Spinal cord (tissue), 10 donors: ENCODE measurements around the gene ZDHHC20. TPM values are rescaled to one million over a fixed set of nuclear protein-coding genes. Genes with fewer than 3 reads are reported as not detected.
"Not testable (repeated sequence)": the region's sequence is repeated elsewhere in the genome, so short reads cannot be mapped to it uniquely, and the experiment has no call there.

ENCODE experiments used
- DNase-seq, 6 donors: peaks; one replicate each; pipeline versions ENCODE4 v3.0.0 to v3.0.0-alpha.2; 2013 to 2015; ENCODE audit warnings: low spot score in 6 of 6, low read depth in 4 of 6
- H3K27ac ChIP-seq: one replicate; pipeline ENCODE4 v1.5.1; 2013; ENCODE audit warnings: low read depth, low read length, control low read depth
- H3K27me3 ChIP-seq: one replicate; pipeline ENCODE4 v1.6.1; 2013; ENCODE audit warnings: low read length; ENCODE audit not compliant: control insufficient read depth, insufficient read depth
- H3K36me3 ChIP-seq: one replicate; pipeline ENCODE4 v1.6.1; 2013; ENCODE audit warnings: low read length; ENCODE audit not compliant: control insufficient read depth, insufficient read depth
- H3K4me1 ChIP-seq: one replicate; pipeline ENCODE4 v1.6.1; 2013; ENCODE audit warnings: low read length; ENCODE audit not compliant: control insufficient read depth, insufficient read depth
- H3K4me3 ChIP-seq: one replicate; pipeline ENCODE4 v1.5.1; 2013; ENCODE audit warnings: low read depth, low read length, control low read depth
- H3K9me3 ChIP-seq: one replicate; pipeline ENCODE4 v1.6.1; 2013; ENCODE audit warnings: low read length; ENCODE audit not compliant: control insufficient read depth, insufficient read depth
- WGBS: methylation state at CpG from one replicate; pipeline ENCODE4 v1.1.5; 2013; ENCODE audit warnings: missing lambda C conversion rate; ENCODE audit not compliant: insufficient coverage; 5-methylcytosine and 5-hydroxymethylcytosine counted together
- polyA plus RNA-seq, 2 donors: library from polyadenylated mRNA; unstranded; fragments of 120-200 nt; gene quantifications; one replicate each; pipeline ENCODE4 v1.2.1, GENCODE V29; 2013; ENCODE audit not compliant: insufficient read length in 2 of 2
- total RNA-seq, 2 donors: library from RNA; depleted of rRNA in 1 of 2; stranded (reverse); fragments of 120-200 nt in 1 of 2; fragments of >200 nt in 1 of 2; gene quantifications; one replicate each; pipeline versions ENCODE4 v1.2.3 to v1.2.4, GENCODE V29; 2013 to 2014
- donor health status: healthy.

Gene ZDHHC20
- total and polyA plus RNA-seq, 4 donors, result 34.4 to 124 (median 40.8) TPM

GRCh38 chr13:21376998-21377985 is 81.8 kb downstream of the ZDHHC20 start:
- H3K27ac ChIP-seq, H3K27me3 ChIP-seq, DNase-seq, H3K4me3 ChIP-seq, H3K4me1 ChIP-seq, H3K9me3 ChIP-seq: not testable (repeated sequence)
- peaks cover 28% of the 10 kb centered on the region for H3K36me3 ChIP-seq
- WGBS, result 92% methylated on average over 23 of the region's 36 CpGs

GRCh38 chr13:21372530-21372929 is 86.6 kb downstream of the ZDHHC20 start:
- H3K27ac ChIP-seq, result no peak overlapping the region
- WGBS, result no CpG with 5 or more reads among the region's 1 CpG

GRCh38 chr13:21371011-21371410 is 88.1 kb downstream of the ZDHHC20 start:
- peak in 2 of 6 donors; percentile 17 to 37 for DNase-seq
- H3K9me3 ChIP-seq, result no peaks in the 10 kb centered on the region
- 33% methylated on average over 3 of the region's 7 CpGs for WGBS
- H3K36me3 ChIP-seq, result peaks cover 10% of the 10 kb centered on the region
- no peak overlapping the region for H3K4me3 ChIP-seq
- no peaks in the 10 kb centered on the region for H3K4me1 ChIP-seq
- H3K27me3 ChIP-seq, result no peaks in the 10 kb centered on the region
- H3K27ac ChIP-seq, result no peak overlapping the region

More at GRCh38 chr13:21372530-21372929, 86.6 kb downstream of the ZDHHC20 start:
- Histone ChIP-seq H3K4me3 (no peak overlapping the region), H3K36me3 (peaks cover 17% of the 10 kb centered on the region), H3K4me1 (no peaks in the 10 kb centered on the region), H3K27me3 (no peaks in the 10 kb centered on the region), H3K9me3 (no peaks in the 10 kb centered on the region)
- DNase-seq, result no peak

GRCh38 chr13:21365574-21365973 is 93.5 kb downstream of the ZDHHC20 start:
- H3K9me3 ChIP-seq, result peaks cover 7% of the 10 kb centered on the region
- H3K4me1 ChIP-seq, result no peaks in the 10 kb centered on the region
- WGBS, result 95% methylated on average over 3 of the region's 4 CpGs
- H3K4me3 ChIP-seq, result no peak overlapping the region
- no peak overlapping the region for H3K27ac ChIP-seq
- no peak for DNase-seq
- no peaks in the 10 kb centered on the region for H3K27me3 ChIP-seq
- H3K36me3 ChIP-seq, result no peaks in the 10 kb centered on the region

GRCh38 chr13:21364916-21365315 is 94.2 kb downstream of the ZDHHC20 start:
- no peaks in the 10 kb centered on the region for H3K36me3 ChIP-seq
- no peaks in the 10 kb centered on the region for H3K27me3 ChIP-seq
- H3K27ac ChIP-seq, result no peak overlapping the region
- no peak overlapping the region for H3K4me3 ChIP-seq
- peaks cover 7% of the 10 kb centered on the region for H3K9me3 ChIP-seq
- no peak for DNase-seq
- WGBS, result 94% methylated on average over 4 of the region's 4 CpGs
- H3K4me1 ChIP-seq, result no peaks in the 10 kb centered on the region

- peaks cover 7% of the 10 kb centered on the region for H3K9me3 ChIP-seq
- no peak overlapping the region for H3K27ac ChIP-seq
- H3K36me3 ChIP-seq, result no peaks in the 10 kb centered on the region
- H3K27me3 ChIP-seq, result no peaks in the 10 kb centered on the region
- WGBS, result 91% methylated on average over 6 of the region's 7 CpGs
- DNase-seq, result no peak
- H3K4me1 ChIP-seq, result no peaks in the 10 kb centered on the region
- H3K4me3 ChIP-seq, result no peak overlapping the region
Observed at GRCh38 chr13:21364357-21364756, 94.7 kb downstream of the ZDHHC20 start.

GRCh38 chr13:21362741-21363140 is 96.4 kb downstream of the ZDHHC20 start:
- WGBS, result 100% methylated on average over 3 of the region's 4 CpGs
- Histone ChIP-seq H3K9me3 (peaks cover 7% of the 10 kb centered on the region), H3K27ac (no peak overlapping the region), H3K36me3 (no peaks in the 10 kb centered on the region), H3K4me1 (no peaks in the 10 kb centered on the region), H3K4me3 (no peak overlapping the region), H3K27me3 (no peaks in the 10 kb centered on the region)
- DNase-seq, result no peak

GRCh38 chr13:21361706-21362105 is 97.4 kb downstream of the ZDHHC20 start:
- 100% methylated on average over 1 of the region's 3 CpGs for WGBS
- DNase-seq, result no peak
- H3K9me3 ChIP-seq, result peaks cover 7% of the 10 kb centered on the region

GRCh38 chr13:21361123-21361522 is 98.0 kb downstream of the ZDHHC20 start:
- Histone ChIP-seq H3K27ac (no peak overlapping the region), H3K4me3 (no peak overlapping the region), H3K27me3 (no peaks in the 10 kb centered on the region), H3K9me3 (peaks cover 7% of the 10 kb centered on the region), H3K36me3 (no peaks in the 10 kb centered on the region), H3K4me1 (no peaks in the 10 kb centered on the region)
- 87% methylated on average over 6 of the region's 7 CpGs for WGBS
- DNase-seq, result no peak

More at GRCh38 chr13:21361706-21362105, 97.4 kb downstream of the ZDHHC20 start:
- Histone ChIP-seq H3K27ac (no peak overlapping the region), H3K27me3 (no peaks in the 10 kb centered on the region), H3K4me1 (no peaks in the 10 kb centered on the region), H3K36me3 (no peaks in the 10 kb centered on the region), H3K4me3 (no peak overlapping the region)

GRCh38 chr13:21360463-21360862 is 98.6 kb downstream of the ZDHHC20 start:
- WGBS, result 100% methylated on average over 4 of the region's 4 CpGs
- H3K4me3 ChIP-seq, result no peak overlapping the region
- DNase-seq, result no peak
- no peaks in the 10 kb centered on the region for H3K4me1 ChIP-seq
- no peak overlapping the region for H3K27ac ChIP-seq
- H3K27me3 ChIP-seq, result no peaks in the 10 kb centered on the region
- H3K36me3 ChIP-seq, result no peaks in the 10 kb centered on the region
- peaks cover 7% of the 10 kb centered on the region for H3K9me3 ChIP-seq
